Measurements from ENCODE around the gene SMYD3.

GRCh38 chr1:245721488-245721887 is 785.6 kb downstream of the SMYD3 start:
- TF ChIP-seq CTCF (IDR thresholded peaks at IDR 0.05) (no peak), POLR2A (IDR thresholded peaks at IDR 0.05) (no peak)
